Measurements from ENCODE around the gene SIL1. TPM values are rescaled to one million over a fixed set of nuclear protein-coding genes. Genes with fewer than 3 reads are reported as not detected.

The SIL1 gene
- total RNA-seq, 2 donors from 2014 or later: 17.2 to 20.2 TPM

DNA sequence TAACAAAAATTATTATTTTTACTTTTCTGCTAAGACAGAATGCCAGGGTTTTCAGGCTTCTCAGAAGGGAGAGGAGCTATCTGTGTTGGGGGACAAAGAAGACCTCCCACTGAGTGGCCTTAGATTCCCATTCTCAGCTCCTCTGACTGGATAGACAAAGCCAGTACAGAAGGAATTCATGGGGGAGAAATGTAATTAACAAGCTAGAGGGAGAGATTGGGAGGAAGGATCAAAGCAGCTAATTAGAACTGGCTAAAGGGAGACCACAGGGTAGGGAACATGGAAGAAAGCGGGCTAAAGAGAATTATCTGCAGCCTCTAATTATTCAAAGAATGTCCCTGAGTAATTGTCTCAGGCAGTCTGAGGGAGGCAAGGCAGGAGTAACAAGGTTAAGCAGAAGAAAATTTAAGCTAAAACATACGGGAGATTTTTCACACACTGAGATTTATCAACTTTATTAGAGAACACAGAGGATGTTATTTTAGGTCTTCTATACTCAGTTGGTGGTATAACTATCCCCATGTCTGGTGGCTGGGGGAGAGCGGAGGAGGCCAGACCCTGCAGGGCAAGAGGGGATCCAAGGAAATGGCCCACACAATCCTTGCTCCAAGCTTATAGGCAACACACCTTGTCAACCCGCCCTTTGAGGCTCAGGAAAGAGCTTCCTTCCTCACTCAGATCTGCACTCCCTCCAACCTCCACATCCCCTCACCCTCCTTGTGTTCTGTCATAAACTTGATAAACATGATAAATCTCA is 235.4 kb downstream of the SIL1 start:
- peak overlapping the region; percentile 84 for H3K27ac ChIP-seq (ENCODE audit: low read depth, low read length)
- H3K27ac Mint-ChIP-seq: peak overlapping the region; percentile 84
- no peaks in the 10 kb centered on the region for H3K9me3 ChIP-seq (ENCODE audit: control insufficient read depth, low read length)
- H3K4me1 ChIP-seq (ENCODE audit: control insufficient read depth, insufficient read depth, low read length): peaks cover 38% of the 10 kb centered on the region
- H3K9me3 Mint-ChIP-seq: no peaks in the 10 kb centered on the region
- H3K36me3 ChIP-seq (ENCODE audit: control insufficient read depth, insufficient read depth, low read length): no peaks in the 10 kb centered on the region
- H3K4me3 Mint-ChIP-seq: peak overlapping the region; percentile 13
- H3K36me3 Mint-ChIP-seq (ENCODE audit: low read depth): no peaks in the 10 kb centered on the region
- H3K9ac ChIP-seq (ENCODE audit: extremely low read depth, low read length, poor library complexity, severe bottlenecking): peak overlapping the region; percentile 32
- TF ChIP-seq, protein P1, sequence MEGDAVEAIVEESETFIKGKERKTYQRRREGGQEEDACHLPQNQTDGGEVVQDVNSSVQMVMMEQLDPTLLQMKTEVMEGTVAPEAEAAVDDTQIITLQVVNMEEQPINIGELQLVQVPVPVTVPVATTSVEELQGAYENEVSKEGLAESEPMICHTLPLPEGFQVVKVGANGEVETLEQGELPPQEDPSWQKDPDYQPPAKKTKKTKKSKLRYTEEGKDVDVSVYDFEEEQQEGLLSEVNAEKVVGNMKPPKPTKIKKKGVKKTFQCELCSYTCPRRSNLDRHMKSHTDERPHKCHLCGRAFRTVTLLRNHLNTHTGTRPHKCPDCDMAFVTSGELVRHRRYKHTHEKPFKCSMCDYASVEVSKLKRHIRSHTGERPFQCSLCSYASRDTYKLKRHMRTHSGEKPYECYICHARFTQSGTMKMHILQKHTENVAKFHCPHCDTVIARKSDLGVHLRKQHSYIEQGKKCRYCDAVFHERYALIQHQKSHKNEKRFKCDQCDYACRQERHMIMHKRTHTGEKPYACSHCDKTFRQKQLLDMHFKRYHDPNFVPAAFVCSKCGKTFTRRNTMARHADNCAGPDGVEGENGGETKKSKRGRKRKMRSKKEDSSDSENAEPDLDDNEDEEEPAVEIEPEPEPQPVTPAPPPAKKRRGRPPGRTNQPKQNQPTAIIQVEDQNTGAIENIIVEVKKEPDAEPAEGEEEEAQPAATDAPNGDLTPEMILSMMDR (conservative IDR thresholded peaks at IDR 0.05): no peak
- no peaks in the 10 kb centered on the region for H3K27me3 ChIP-seq (ENCODE audit: control insufficient read depth, insufficient read depth, low read length, poor library complexity, severe bottlenecking)
- H3K27me3 Mint-ChIP-seq (ENCODE audit: insufficient read depth): no peaks in the 10 kb centered on the region
- H3K4me1 Mint-ChIP-seq: peaks cover 51% of the 10 kb centered on the region
- no peak for DNase-seq
- WGBS, 2 experiments (ENCODE audit: insufficient coverage in 1 of 2, insufficient read length in 1 of 2): 40 to 49% methylated on average over 1 to 4 of the region's 4 CpGs
- H3K4me3 ChIP-seq (ENCODE audit: low read length): peak overlapping the region; percentile 19

DNA sequence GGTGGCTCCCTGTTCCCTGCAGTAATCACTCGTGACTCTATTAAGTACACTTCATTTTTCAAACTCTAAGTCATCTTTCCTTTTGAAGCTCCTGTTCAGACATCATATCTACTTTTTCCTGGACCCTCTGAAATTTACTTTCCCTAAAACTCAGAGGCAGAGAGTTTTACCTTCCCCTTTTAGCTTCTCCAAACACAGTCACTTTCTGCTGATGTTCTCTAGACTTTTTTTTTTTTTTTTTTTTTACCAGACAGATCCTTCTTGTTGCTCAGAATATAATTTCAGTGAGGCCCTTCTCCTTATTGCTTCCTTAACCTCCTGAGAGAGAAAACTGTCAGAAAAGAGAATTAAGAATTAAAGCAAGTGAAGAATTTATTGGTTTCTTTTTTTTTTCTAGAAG is 236.4 kb downstream of the SIL1 start:
- Histone ChIP-seq H3K4me1 (ENCODE audit: control insufficient read depth, insufficient read depth, low read length) (peaks cover 43% of the 10 kb centered on the region), H3K9me3 (ENCODE audit: control insufficient read depth, low read length) (no peaks in the 10 kb centered on the region), H3K27ac (ENCODE audit: low read depth, low read length) (no peak overlapping the region), H3K27me3 (ENCODE audit: control insufficient read depth, insufficient read depth, low read length, poor library complexity, severe bottlenecking) (no peaks in the 10 kb centered on the region), H3K4me3 (ENCODE audit: low read length) (peak overlapping the region; percentile 8), H3K36me3 (ENCODE audit: control insufficient read depth, insufficient read depth, low read length) (no peaks in the 10 kb centered on the region), H3K9ac (ENCODE audit: extremely low read depth, low read length, poor library complexity, severe bottlenecking) (no peak overlapping the region)
- Mint-ChIP-seq H3K27ac (peak overlapping the region; percentile 2), H3K36me3 (ENCODE audit: low read depth) (no peaks in the 10 kb centered on the region), H3K9me3 (no peaks in the 10 kb centered on the region), H3K4me1 (peaks cover 54% of the 10 kb centered on the region), H3K4me3 (no peak overlapping the region), H3K27me3 (ENCODE audit: insufficient read depth) (no peaks in the 10 kb centered on the region)
- no peak for DNase-seq
- TF ChIP-seq, protein P1 (conservative IDR thresholded peaks at IDR 0.05): no peak
- WGBS, 2 experiments (ENCODE audit: insufficient coverage in 1 of 2, insufficient read length in 1 of 2): 69 to 82% methylated on average over 1 of the region's 1 CpG

DNA sequence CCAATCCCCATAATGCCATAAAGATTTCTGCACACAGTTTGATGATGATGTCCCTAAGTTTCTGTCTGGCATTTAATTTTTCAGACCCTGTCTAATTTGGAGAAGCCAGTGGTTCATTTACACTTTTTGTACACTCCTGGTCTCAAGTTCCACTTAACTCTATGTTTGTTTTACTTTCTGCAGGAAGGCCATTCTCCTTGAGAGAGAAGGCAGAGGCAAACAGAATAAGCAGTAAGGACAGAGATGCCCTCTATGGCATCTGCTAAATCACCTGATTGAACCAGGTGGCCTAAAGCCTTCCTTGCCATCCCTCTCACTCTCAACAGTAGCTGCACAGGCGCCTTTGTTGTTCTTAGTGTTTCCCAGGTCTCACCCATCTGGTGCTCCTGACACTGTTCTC is 236.9 kb downstream of the SIL1 start:
- H3K27ac Mint-ChIP-seq: no peak overlapping the region
- H3K4me1 Mint-ChIP-seq: peaks cover 55% of the 10 kb centered on the region
- Histone ChIP-seq H3K9ac (ENCODE audit: extremely low read depth, low read length, poor library complexity, severe bottlenecking) (no peak overlapping the region), H3K4me3 (ENCODE audit: low read length) (no peak overlapping the region), H3K4me1 (ENCODE audit: control insufficient read depth, insufficient read depth, low read length) (peaks cover 43% of the 10 kb centered on the region), H3K27ac (ENCODE audit: low read depth, low read length) (no peak overlapping the region), H3K36me3 (ENCODE audit: control insufficient read depth, insufficient read depth, low read length) (no peaks in the 10 kb centered on the region), H3K27me3 (ENCODE audit: control insufficient read depth, insufficient read depth, low read length, poor library complexity, severe bottlenecking) (no peaks in the 10 kb centered on the region), H3K9me3 (ENCODE audit: control insufficient read depth, low read length) (no peaks in the 10 kb centered on the region)
- H3K36me3 Mint-ChIP-seq (ENCODE audit: low read depth): no peaks in the 10 kb centered on the region
- no peak for DNase-seq
- WGBS, 2 experiments (ENCODE audit: insufficient coverage in 1 of 2, insufficient read length in 1 of 2): 80 to 85% methylated on average over 1 of the region's 1 CpG
- no peaks in the 10 kb centered on the region for H3K27me3 Mint-ChIP-seq (ENCODE audit: insufficient read depth)
- H3K4me3 Mint-ChIP-seq: no peak overlapping the region
- H3K9me3 Mint-ChIP-seq: no peaks in the 10 kb centered on the region
- TF ChIP-seq, protein P1 (conservative IDR thresholded peaks at IDR 0.05): no peak

Measured in endodermal cell (in vitro differentiated cells).